Umbilical cord (tissue), 2 donors: ENCODE results near the gene TARS3. TPM values are rescaled to one million over a fixed set of nuclear protein-coding genes. Genes with fewer than 3 reads are reported as not detected.
"Not testable (repeated sequence)": the region's sequence is repeated elsewhere in the genome, so short reads cannot be mapped to it uniquely, and the experiment has no call there.

Experiments
- DNase-seq: peaks from one replicate; pipeline ENCODE4 v3.0.0-alpha.2; 2015; ENCODE audit warnings: low spot score
- total RNA-seq: library from RNA; depleted of rRNA; stranded (reverse); fragments of >200 nt; gene quantifications from one replicate; pipeline ENCODE4 v1.2.3, GENCODE V29; 2014; ENCODE audit warnings: low replicate concordance; ENCODE audit not compliant: insufficient read depth

The TARS3 gene
- total RNA-seq, 1 donor from 2014 or later, result 15.9 TPM

- not testable (repeated sequence) for DNase-seq
Measured at GRCh38 chr15:101654624-101655337, 69.5 kb downstream of the TARS3 start.

GRCh38 chr15:101654171-101654570 is 70.1 kb downstream of the TARS3 start:
- DNase-seq, result no peak

- no peak for DNase-seq
Measured at GRCh38 chr15:101652786-101653430, 71.4 kb downstream of the TARS3 start.

GRCh38 chr15:101652098-101652785 is 72.0 kb downstream of the TARS3 start, which contains the start of gene TM2D3:
Gene TM2D3 (minus strand): TSS chr15:101652381. CDS start chr15:101652361, 20 bp downstream.
- DNase-seq, result peak; percentile 96

- no peak for DNase-seq
Measured at GRCh38 chr15:101651554-101652097, 72.6 kb downstream of the TARS3 start.

- no peak for DNase-seq
Measured at GRCh38 chr15:101650145-101650544, 74.1 kb downstream of the TARS3 start.

GRCh38 chr15:101648356-101648755 is 75.9 kb downstream of the TARS3 start:
- DNase-seq, result no peak

GRCh38 chr15:101647251-101647650 is 77.0 kb downstream of the TARS3 start:
- no peak for DNase-seq

GRCh38 chr15:101646672-101647071 is 77.6 kb downstream of the TARS3 start:
- DNase-seq, result no peak

- no peak for DNase-seq
Measured at GRCh38 chr15:101642361-101642760, 81.9 kb downstream of the TARS3 start.

- peak; percentile 12 for DNase-seq
Measured at GRCh38 chr15:101641894-101642293, 82.4 kb downstream of the TARS3 start.

- peak; percentile 79 for DNase-seq
Measured at GRCh38 chr15:101641129-101641764, 83.0 kb downstream of the TARS3 start.

GRCh38 chr15:101639667-101640066 is 84.6 kb downstream of the TARS3 start:
- DNase-seq, result no peak

- no peak for DNase-seq
Measured at GRCh38 chr15:101637919-101638318, 86.4 kb downstream of the TARS3 start.

- no peak for DNase-seq
Measured at GRCh38 chr15:101637516-101637915, 86.8 kb downstream of the TARS3 start.

- no peak for DNase-seq
Measured at GRCh38 chr15:101637038-101637437, 87.2 kb downstream of the TARS3 start.

GRCh38 chr15:101635944-101636727 is 88.1 kb downstream of the TARS3 start:
- DNase-seq, result no peak

GRCh38 chr15:101633356-101633755 is 90.9 kb downstream of the TARS3 start:
- DNase-seq, result no peak

GRCh38 chr15:101626729-101627128 is 97.5 kb downstream of the TARS3 start:
- not testable (repeated sequence) for DNase-seq

GRCh38 chr15:101625980-101626379 is 98.3 kb downstream of the TARS3 start:
- DNase-seq, result no peak

- no peak for DNase-seq
Measured at GRCh38 chr15:101625184-101625583, 99.1 kb downstream of the TARS3 start.
